HL-60 (cell line): ENCODE results near the gene TMEM208.

ENCODE experiments used
- POLR2AphosphoS5 ChIP-seq: IDR thresholded peaks from 2 replicates; pipeline ENCODE4 v1.6.1; 2012; ENCODE audit warnings: low read depth
- TF ChIP-seq, protein P1 (sequence below): IDR thresholded peaks from one replicate; pipeline ENCODE4 v1.5.1; 2011; ENCODE audit warnings: low read length, control low read depth, inconsistent platforms; ENCODE audit not compliant: insufficient read depth

DNA sequence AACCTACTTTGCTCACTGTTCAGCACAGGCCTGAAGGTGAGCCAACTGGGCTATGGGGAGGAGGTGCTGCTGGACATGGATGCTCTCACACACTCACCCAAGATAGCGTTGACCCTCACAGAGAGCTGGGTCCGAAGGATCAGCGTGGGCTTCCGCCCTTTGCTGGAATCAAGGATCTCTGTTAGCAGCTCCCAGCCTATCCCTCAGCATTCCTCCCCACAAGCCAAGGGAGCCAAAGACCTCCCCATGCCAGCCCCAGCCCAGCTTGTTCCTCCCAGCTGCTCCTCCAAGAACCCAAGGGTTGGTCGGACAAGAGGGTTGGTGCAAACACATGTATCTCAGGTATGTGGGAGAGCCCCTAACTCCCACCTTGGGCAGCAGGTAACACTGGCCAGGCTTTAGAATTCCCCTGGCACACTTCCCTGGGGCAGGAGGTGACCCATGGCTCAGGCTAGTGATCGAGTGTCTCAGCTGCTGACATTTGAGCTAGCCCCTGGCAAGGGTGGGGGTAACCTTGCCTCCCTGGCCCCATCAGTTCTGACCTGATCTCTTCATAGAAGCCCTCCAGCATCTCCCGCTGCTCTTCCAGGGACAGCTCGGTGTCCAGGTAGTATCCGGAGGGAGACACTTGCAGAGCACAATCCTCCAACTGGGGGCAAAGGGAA lies 12.0 kb downstream of the TMEM208 start:
- no peak for TF ChIP-seq POLR2AphosphoS5
- TF ChIP-seq, protein P1, sequence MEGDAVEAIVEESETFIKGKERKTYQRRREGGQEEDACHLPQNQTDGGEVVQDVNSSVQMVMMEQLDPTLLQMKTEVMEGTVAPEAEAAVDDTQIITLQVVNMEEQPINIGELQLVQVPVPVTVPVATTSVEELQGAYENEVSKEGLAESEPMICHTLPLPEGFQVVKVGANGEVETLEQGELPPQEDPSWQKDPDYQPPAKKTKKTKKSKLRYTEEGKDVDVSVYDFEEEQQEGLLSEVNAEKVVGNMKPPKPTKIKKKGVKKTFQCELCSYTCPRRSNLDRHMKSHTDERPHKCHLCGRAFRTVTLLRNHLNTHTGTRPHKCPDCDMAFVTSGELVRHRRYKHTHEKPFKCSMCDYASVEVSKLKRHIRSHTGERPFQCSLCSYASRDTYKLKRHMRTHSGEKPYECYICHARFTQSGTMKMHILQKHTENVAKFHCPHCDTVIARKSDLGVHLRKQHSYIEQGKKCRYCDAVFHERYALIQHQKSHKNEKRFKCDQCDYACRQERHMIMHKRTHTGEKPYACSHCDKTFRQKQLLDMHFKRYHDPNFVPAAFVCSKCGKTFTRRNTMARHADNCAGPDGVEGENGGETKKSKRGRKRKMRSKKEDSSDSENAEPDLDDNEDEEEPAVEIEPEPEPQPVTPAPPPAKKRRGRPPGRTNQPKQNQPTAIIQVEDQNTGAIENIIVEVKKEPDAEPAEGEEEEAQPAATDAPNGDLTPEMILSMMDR: no peak
